ENCODE data around the gene PCBP4. TPM values are rescaled to one million over a fixed set of nuclear protein-coding genes. Genes with fewer than 3 reads are reported as not detected.

The PCBP4 gene
- total RNA-seq, 1 experiment from 2014 or later: 28.7 TPM

DNA sequence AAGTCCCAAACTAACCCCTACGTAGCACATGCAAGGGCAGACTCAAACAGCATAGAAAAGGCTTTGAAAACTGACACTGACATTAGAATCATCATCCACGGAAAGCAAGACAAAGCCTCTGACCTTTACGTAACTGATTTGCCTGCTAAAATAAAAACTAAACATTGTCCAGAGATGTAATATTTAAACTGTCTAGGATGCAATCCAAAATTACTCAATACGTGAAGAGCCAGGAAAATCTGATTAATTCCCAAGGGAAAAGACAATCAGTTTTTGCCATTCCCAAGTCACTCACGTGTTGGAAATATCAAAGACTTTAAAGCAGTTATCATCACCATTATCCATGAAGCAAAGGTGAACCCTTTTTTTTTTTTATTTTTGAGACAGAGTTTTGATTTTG lies 50.8 kb downstream of the PCBP4 start:
- H3K4me1 Mint-ChIP-seq: peaks cover 10% of the 10 kb centered on the region
- TF ChIP-seq TEAD4 (CRISPR knock-in tag; IDR thresholded peaks at IDR 0.05) (no peak), NR2C2 (CRISPR knock-in tag; IDR thresholded peaks at IDR 0.05) (no peak), ETV6 (CRISPR knock-in tag; IDR thresholded peaks at IDR 0.05) (no peak), ZNF219 (CRISPR knock-in tag; IDR thresholded peaks at IDR 0.05; ENCODE audit: borderline replicate concordance) (no peak), ZNF317 (CRISPR knock-in tag; IDR thresholded peaks at IDR 0.05; ENCODE audit: borderline replicate concordance, low read depth) (no peak), USF2 (CRISPR knock-in tag; IDR thresholded peaks at IDR 0.05) (no peak), GTF2I (CRISPR knock-in tag; conservative IDR thresholded peaks at IDR 0.05) (no peak), TP53 (CRISPR knock-in tag; IDR thresholded peaks at IDR 0.05) (no peak), ESRRA (CRISPR knock-in tag; IDR thresholded peaks at IDR 0.05; ENCODE audit: borderline replicate concordance) (no peak), GRHL2 (CRISPR knock-in tag; IDR thresholded peaks at IDR 0.05; ENCODE audit: insufficient replicate concordance, severe bottlenecking) (no peak), ATF3 (CRISPR knock-in tag; conservative IDR thresholded peaks at IDR 0.05) (no peak), ZNF671 (CRISPR knock-in tag; IDR thresholded peaks at IDR 0.05) (no peak), ZNF281 (CRISPR knock-in tag; IDR thresholded peaks at IDR 0.05) (no peak), NR1H2 (CRISPR knock-in tag; IDR thresholded peaks at IDR 0.05) (no peak), ZNF423 (CRISPR knock-in tag; IDR thresholded peaks at IDR 0.05) (no peak), E2F4 (CRISPR knock-in tag; IDR thresholded peaks at IDR 0.05; ENCODE audit: borderline replicate concordance, low read depth) (no peak), ZNF263 (CRISPR knock-in tag; IDR thresholded peaks at IDR 0.05; ENCODE audit: low read depth) (no peak)
- TF ChIP-seq, protein P1, sequence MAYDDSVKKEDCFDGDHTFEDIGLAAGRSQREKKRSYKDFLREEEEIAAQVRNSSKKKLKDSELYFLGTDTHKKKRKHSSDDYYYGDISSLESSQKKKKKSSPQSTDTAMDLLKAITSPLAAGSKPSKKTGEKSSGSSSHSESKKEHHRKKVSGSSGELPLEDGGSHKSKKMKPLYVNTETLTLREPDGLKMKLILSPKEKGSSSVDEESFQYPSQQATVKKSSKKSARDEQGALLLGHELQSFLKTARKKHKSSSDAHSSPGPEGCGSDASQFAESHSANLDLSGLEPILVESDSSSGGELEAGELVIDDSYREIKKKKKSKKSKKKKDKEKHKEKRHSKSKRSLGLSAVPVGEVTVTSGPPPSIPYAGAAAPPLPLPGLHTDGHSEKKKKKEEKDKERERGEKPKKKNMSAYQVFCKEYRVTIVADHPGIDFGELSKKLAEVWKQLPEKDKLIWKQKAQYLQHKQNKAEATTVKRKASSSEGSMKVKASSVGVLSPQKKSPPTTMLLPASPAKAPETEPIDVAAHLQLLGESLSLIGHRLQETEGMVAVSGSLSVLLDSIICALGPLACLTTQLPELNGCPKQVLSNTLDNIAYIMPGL (CRISPR knock-in tag; IDR thresholded peaks at IDR 0.05): no peak
- TF ChIP-seq, protein P2, sequence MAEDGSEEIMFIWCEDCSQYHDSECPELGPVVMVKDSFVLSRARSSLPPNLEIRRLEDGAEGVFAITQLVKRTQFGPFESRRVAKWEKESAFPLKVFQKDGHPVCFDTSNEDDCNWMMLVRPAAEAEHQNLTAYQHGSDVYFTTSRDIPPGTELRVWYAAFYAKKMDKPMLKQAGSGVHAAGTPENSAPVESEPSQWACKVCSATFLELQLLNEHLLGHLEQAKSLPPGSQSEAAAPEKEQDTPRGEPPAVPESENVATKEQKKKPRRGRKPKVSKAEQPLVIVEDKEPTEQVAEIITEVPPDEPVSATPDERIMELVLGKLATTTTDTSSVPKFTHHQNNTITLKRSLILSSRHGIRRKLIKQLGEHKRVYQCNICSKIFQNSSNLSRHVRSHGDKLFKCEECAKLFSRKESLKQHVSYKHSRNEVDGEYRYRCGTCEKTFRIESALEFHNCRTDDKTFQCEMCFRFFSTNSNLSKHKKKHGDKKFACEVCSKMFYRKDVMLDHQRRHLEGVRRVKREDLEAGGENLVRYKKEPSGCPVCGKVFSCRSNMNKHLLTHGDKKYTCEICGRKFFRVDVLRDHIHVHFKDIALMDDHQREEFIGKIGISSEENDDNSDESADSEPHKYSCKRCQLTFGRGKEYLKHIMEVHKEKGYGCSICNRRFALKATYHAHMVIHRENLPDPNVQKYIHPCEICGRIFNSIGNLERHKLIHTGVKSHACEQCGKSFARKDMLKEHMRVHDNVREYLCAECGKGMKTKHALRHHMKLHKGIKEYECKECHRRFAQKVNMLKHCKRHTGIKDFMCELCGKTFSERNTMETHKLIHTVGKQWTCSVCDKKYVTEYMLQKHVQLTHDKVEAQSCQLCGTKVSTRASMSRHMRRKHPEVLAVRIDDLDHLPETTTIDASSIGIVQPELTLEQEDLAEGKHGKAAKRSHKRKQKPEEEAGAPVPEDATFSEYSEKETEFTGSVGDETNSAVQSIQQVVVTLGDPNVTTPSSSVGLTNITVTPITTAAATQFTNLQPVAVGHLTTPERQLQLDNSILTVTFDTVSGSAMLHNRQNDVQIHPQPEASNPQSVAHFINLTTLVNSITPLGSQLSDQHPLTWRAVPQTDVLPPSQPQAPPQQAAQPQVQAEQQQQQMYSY (CRISPR knock-in tag; IDR thresholded peaks at IDR 0.05): no peak
- H3K27ac Mint-ChIP-seq: no peak overlapping the region
- H3K27me3 Mint-ChIP-seq (ENCODE audit: low read depth): no peaks in the 10 kb centered on the region
- POLR2A ChIA-PET: no interaction called here
- H3K9me3 Mint-ChIP-seq: no peaks in the 10 kb centered on the region
- no peaks in the 10 kb centered on the region for H3K36me3 Mint-ChIP-seq
- DNase-seq (ENCODE audit: low spot score) (no peak), ATAC-seq (no peak)
- CTCF ChIA-PET: no interaction called here
- no peak overlapping the region for H3K4me3 Mint-ChIP-seq
